GM21529 (cell line): ENCODE measurements around the gene RALGPS1.
A peak's percentile ranks its signal among the peaks of the same experiment; 100 is the strongest.
"Not testable (repeated sequence)": the region's sequence is repeated elsewhere in the genome, so short reads cannot be mapped to it uniquely, and the experiment has no call there.

ENCODE experiments used
- ATAC-seq: cut with Tn5 transposase; IDR thresholded peaks from one replicate; pipeline ENCODE4 v1.9.1; 2021; ENCODE audit not compliant: unreplicated experiment

Gene RALGPS1

GRCh38 chr9:126985870-126986498 is 71.4 kb downstream of the RALGPS1 start:
- ATAC-seq: peak; percentile 65

DNA sequence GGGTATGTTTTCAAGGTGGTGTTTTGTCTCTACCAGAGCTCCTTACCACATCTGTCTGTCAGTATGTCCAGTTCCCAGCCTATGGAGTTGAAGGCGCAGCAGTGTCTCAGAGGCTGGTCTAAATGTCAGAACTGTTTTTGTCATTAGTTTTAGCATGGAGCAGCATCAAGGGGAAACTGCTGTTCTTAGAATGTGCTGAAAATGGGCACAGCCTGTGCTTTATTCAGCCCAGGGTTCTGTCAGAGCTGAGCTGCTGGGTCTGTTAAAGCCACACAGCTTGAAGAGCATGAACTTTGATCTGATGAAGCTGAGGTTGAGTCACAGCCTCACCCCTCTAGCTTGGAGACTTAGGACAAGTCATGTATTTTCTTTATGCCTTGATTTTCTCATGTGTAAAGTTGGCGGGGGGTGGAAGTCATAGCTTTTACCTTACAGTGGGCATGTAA is 71.9 kb downstream of the RALGPS1 start:
- ATAC-seq: peak; percentile 5

- ATAC-seq: no peak
Observed at GRCh38 chr9:126988857-126989256, 74.3 kb downstream of the RALGPS1 start.

DNA sequence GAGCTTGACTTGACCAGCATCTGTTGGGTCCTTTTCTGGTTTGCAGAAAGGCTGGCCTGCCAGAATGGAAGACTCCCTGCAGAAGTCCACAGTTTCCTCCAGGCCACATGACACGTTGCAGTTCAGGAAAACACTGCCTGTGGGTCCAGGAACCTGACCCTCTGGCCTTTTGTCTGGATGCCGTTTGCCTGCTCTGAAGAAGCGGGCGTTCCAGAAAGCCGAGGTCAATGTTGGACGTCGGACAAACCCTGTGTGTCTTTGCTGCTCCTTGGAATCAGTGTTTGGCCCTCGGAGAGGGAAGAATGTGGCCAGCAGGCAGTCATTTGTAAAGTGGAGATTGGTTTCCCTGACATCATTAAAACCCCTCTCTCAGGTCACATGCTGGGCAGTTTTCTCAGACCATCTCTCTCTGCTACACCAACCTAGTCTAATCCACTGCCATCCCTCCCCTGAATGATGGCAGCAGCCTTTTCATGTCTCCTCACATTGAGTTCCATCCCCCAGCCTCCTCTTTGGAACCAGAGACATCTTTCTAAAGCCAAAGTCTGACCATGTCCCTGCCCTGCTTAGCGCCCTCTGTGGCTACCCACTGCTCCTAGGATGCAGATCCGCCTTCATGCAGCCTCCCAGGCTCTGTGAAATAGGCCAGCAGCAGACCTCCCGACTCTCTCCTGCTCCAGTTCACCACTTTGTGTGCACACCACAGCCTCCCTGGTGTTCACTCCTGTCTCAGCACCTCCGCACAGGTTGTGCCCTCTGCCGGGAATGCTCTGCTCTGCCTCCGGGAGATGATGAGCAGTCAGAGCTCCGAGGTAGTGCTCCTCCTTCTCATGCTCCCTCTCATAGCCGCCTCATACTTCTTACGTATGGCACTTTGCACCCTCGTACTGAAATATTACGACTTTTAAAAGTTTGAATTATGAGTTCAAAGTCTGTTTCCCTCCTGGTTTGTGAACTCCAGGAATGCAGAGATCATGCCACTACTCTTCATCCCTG is 75.6 kb downstream of the RALGPS1 start:
- no peak for ATAC-seq

GRCh38 chr9:126991183-126991582 is 76.6 kb downstream of the RALGPS1 start:
- no peak for ATAC-seq

DNA sequence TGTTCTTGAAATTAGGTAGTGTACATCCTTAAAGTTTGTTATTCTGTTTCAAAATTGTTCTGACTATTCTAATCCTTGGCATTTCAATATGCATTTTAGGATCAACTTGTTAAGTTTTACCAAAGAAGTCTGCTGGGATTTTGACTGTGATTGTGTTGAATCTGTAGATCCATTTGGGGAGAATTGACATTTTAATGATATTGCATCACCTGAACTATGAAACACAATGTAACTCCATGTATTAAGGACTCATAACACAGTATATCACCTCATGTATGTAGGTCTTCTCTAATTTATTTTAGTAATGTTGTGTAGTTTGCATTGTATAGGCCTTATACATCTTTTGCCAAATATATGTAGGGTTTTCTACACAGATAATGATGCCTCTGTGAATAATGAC is 77.8 kb downstream of the RALGPS1 start:
- no peak for ATAC-seq

- ATAC-seq: no peak
Observed at GRCh38 chr9:126999315-127000068, 84.9 kb downstream of the RALGPS1 start.

DNA sequence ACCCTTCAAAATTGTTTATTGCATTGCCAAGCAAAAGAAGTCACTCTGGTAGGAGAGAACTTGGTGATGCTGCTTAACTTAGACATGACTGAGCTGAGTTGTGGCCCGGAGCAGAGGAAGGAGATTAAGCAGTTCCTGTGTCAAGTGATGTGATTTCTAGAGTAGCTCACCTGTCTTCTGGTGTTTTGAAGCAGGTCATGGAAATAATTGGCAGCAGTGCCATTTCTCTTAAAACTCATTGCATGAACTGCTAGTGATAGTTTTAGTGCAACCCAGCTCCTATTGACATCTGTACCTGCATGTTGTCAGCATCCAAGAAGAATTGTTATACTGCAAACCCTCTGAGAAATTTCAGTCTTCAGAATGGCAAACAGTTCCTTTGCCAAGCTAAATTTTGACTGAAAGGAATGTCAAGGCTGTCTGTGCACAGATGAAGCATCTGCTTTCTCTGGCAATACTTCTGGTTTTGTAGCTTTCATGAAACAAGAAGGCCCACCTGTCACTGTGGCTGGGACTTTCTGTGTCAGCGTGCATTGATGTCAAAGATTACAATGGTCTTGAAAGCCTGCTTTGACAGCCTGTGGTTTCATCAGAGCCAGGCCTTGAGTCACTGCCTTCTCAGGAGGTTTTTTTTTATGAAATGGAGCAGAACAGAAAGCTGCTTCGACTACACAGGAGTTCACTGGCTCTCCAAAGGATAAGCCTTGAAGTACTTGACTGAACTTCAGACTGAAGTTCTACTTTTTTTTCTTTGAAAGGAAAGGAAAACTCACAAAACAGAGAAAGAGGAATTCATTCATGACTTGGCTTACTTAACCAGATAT is 90.6 kb downstream of the RALGPS1 start:
- peak; percentile 95 for ATAC-seq

DNA sequence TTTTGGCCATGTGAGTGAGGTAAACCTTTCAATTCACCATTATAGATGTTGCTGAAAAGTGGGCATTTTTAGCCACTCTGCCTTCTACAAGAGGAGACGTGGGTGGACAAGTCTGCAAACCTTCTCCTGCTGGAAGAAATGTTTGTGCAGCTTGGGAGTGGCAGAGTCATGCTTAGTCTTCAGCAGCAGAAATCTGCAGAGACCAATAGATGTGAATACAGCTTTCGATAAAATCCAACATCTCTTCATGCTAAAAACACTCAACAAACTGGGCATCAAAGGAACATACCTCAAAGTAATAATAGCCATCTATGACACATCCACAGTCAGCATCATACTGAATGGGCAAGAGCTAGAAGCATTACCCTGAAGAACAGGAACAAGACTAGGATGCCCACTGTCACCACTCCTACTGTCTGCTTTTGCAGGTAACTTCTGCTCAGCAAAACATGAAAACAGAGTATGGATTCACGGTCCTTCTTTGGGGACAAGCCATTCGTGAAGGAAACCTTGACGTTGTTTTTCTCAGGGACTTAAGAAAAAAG is 91.3 kb downstream of the RALGPS1 start:
- no peak for ATAC-seq

- ATAC-seq: no peak
Observed at GRCh38 chr9:127007638-127008037, 93.1 kb downstream of the RALGPS1 start.

GRCh38 chr9:127008076-127008475 is 93.5 kb downstream of the RALGPS1 start:
- ATAC-seq: no peak

DNA sequence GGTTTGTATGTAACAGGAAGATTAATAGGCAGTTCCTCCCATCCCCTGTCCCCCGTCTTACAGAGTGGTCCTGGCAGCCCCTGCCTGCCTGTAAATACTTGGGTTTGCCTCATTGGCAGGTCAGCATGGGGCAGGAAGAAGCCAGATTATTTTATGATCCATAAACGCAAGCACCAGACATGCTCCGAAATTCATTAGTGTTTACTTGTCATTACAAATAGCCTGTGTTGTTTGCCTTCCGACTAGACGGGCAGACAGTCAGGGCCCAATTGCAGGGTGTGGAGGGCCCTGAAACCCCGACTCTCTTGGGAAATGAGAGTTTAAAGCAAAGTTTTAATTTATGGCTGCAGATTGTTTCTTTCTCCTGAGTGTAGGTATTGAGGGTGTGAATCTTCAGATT is 97.2 kb downstream of the RALGPS1 start:
- ATAC-seq: no peak

- ATAC-seq: no peak
Observed at GRCh38 chr9:127012250-127012649, 97.7 kb downstream of the RALGPS1 start.

- no peak for ATAC-seq
Observed at GRCh38 chr9:127013597-127013996, 99.0 kb downstream of the RALGPS1 start.

- no peak for ATAC-seq
Observed at GRCh38 chr9:127014216-127014909, 99.8 kb downstream of the RALGPS1 start.

DNA sequence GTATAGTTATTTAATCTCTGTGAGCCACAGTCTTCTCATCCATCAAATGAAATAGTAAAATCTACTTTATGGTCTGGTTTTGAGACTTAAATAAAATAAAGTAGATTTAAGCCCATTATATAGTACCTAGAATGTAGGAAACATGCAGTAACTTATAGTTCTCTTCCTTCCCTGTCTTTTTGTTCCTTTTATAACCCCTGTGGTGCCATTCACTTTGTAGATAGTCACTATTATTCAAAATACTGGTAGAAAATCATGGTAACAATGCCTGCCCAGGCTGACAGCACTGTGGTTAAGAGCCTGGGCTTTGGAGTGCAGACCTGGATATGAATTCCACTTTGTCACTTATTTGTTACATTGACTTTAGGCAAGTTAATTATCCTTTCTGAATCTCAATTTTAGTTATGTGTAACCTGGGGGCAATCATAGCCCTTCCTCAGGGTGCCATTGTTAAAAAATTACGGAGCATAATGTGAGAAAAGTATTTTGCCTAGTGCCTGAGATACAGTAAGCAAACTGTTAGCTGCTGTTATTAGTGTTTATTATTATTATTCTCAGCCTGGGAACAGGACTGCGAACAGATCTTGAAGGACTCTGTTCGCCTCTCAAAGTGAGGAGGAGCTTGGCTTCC is 100.4 kb downstream of the RALGPS1 start:
- no peak for ATAC-seq

- ATAC-seq: no peak
Observed at GRCh38 chr9:127015921-127016512, 101.4 kb downstream of the RALGPS1 start.

DNA sequence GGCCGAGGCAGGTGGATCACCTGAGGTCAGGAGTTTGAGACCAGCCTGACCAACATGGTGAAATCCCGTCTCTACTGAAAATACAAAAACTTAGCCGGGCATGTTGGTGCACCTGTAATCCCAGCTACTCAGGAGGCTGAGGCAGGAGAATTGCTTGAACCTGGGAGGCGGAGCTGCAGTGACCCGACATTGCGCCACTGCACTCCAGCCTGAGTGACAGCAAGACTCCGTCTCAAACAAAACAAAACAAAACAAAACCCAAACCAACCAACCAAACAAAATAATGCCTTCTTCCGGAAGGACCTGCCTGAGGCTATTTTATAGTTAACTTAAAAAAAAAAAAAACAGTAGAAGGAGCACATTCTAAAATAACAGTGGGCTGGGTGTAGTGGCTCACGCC is 103.4 kb downstream of the RALGPS1 start:
- not testable (repeated sequence) for ATAC-seq

DNA sequence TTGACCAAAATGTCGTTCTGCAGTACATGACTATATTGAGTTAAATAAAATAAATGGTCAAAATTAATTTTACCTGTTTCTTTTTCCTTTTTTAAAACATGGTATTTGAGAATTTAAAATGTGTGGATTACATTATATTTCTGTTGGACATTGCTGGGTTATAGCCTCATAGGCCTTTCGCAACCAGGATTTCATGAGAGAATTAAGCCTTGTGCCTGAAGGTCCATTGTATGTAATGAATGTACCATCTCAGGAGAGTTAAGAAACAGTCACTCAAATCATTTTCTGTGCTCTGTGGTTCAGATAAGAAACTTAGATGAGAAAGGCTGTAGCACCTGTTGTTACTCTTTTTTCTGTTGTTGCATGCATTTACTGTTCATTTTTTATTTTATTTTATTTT is 104.4 kb downstream of the RALGPS1 start:
- no peak for ATAC-seq
